Endothelial cell of umbilical vein (primary cell): ENCODE results near the gene GTPBP10. TPM values are rescaled to one million over a fixed set of nuclear protein-coding genes. Genes with fewer than 3 reads are reported as not detected.
A peak's percentile ranks its signal among the peaks of the same experiment; 100 is the strongest.

Source experiments
- BruUV-seq: library from RNA; stranded (reverse); fragments of 400-500 nt; replicated peaks from 2 replicates; lab custom pipeline; 2021; lab: Mats Ljungman, UMichigan
- CTCF ChIA-PET: fragments of 300-600, 350-600 bp; sonication (Branson Sonifier 250); formaldehyde crosslinking; loops from one replicate; lab custom pipeline; 2021; ENCODE audit warnings: antibody characterized with exemption, inconsistent platforms; lab: Charles Lee
- POLR2A ChIA-PET: fragments of 300-600, 350-600 bp; sonication (Branson Sonifier 250); formaldehyde crosslinking; loops from one replicate; lab custom pipeline; 2021; ENCODE audit warnings: antibody characterized with exemption, inconsistent platforms; lab: Charles Lee
- DNase-seq: peaks from one replicate; pipeline ENCODE4 v3.0.0-alpha.2; 2011; ENCODE audit warnings: low read depth, low spot score
- FAIRE-seq: peaks from 2 replicates; lab custom pipeline; 2011; peaks lifted over from hg19 to GRCh38; lab: Jason Lieb, UNC
- H2AFZ ChIP-seq: 2 replicates; pipeline ENCODE4 v1.6.0; 2012; ENCODE audit warnings: low read depth, low read length, control low read depth, inconsistent platforms
- H3K27ac ChIP-seq: 2 replicates; pipeline ENCODE4 v1.5.1; 2011; ENCODE audit warnings: low read depth, mild to moderate bottlenecking, control low read depth, low read length, moderate library complexity; ENCODE audit not compliant: insufficient read depth
- H3K27me3 ChIP-seq, 2 experiments: 2 replicates each; pipeline versions ENCODE4 v1.6.0 to v1.6.1; 2011; ENCODE audit warnings: low read length in 2 of 2, mixed read lengths in 1 of 2; ENCODE audit not compliant: control insufficient read depth in 2 of 2, insufficient read depth in 2 of 2
- H3K36me3 ChIP-seq, 2 experiments: 2 replicates in 1 of 2; 3 replicates in 1 of 2; pipeline ENCODE4 v1.5.1; 2011; ENCODE audit warnings: low read length in 2 of 2, mild to moderate bottlenecking in 1 of 2, moderate library complexity in 1 of 2; ENCODE audit not compliant: control insufficient read depth in 2 of 2, insufficient read depth in 2 of 2; ENCODE audit errors: extremely low read depth in 1 of 2
- H3K4me1 ChIP-seq: 3 replicates; pipeline ENCODE4 v1.5.1; 2011; ENCODE audit warnings: mild to moderate bottlenecking, low read length; ENCODE audit not compliant: control insufficient read depth, insufficient read depth; ENCODE audit errors: extremely low read depth
- H3K4me2 ChIP-seq: 2 replicates; pipeline ENCODE4 v1.6.1; 2011; ENCODE audit warnings: low read length, control low read depth, mixed read lengths; ENCODE audit not compliant: insufficient read depth
- H3K4me3 ChIP-seq, 3 experiments: fragments of 200-600 bp in 1 of 3; sonication (generic), shearing (Covaris generic) in 1 of 3; replicated peaks in 1 of 3; 2 replicates each; pipeline ENCODE4 v1.5.1; 2011 to 2016; ENCODE audit warnings: control low read depth in 3 of 3, low read length in 3 of 3, mild to moderate bottlenecking in 2 of 3, inconsistent platforms in 1 of 3, low read depth in 1 of 3, moderate library complexity in 1 of 3; ENCODE audit not compliant: insufficient read depth in 1 of 3
- H3K79me2 ChIP-seq: 2 replicates; pipeline ENCODE4 v1.6.0; 2012; ENCODE audit warnings: low read length, inconsistent platforms; ENCODE audit not compliant: control insufficient read depth, insufficient read depth
- H3K9ac ChIP-seq: replicated peaks from 2 replicates; pipeline ENCODE3; 2011; ENCODE audit warnings: low read length, control low read depth; ENCODE audit not compliant: insufficient read depth; ENCODE audit errors: extremely low read depth
- H3K9me1 ChIP-seq: replicated peaks from 3 replicates; pipeline ENCODE4 v1.6.0; 2011; ENCODE audit warnings: mild to moderate bottlenecking, low read length; ENCODE audit not compliant: control insufficient read depth, insufficient read depth; ENCODE audit errors: extremely low read depth
- H3K9me3 ChIP-seq: replicated peaks from 2 replicates; pipeline ENCODE4 v1.5.1; 2012; ENCODE audit warnings: low read length, inconsistent platforms; ENCODE audit not compliant: control insufficient read depth, insufficient read depth
- H4K20me1 ChIP-seq: replicated peaks from 2 replicates; pipeline ENCODE3; 2011; ENCODE audit warnings: mild to moderate bottlenecking, low read length; ENCODE audit not compliant: control insufficient read depth, insufficient read depth; ENCODE audit errors: extremely low read depth
- CTCF ChIP-seq, 2 donors: IDR thresholded peaks; 1 replicate in 1 of 2; 2 replicates in 1 of 2; pipeline ENCODE4 v1.5.1; 2011; ENCODE audit warnings: low read length in 2 of 2, mild to moderate bottlenecking in 2 of 2, moderate library complexity in 2 of 2, control low read depth in 1 of 2, inconsistent platforms in 1 of 2, low read depth in 1 of 2; ENCODE audit not compliant: insufficient read depth in 1 of 2; ENCODE audit errors: extremely low read depth in 1 of 2
- EZH2 ChIP-seq: IDR thresholded peaks from 2 replicates; pipeline ENCODE4 v1.6.1; 2012; ENCODE audit warnings: borderline replicate concordance, low read depth, mild to moderate bottlenecking, moderate library complexity, low read length, inconsistent platforms; ENCODE audit not compliant: severe bottlenecking
- FOS ChIP-seq: IDR thresholded peaks from 2 replicates; pipeline ENCODE4 v1.6.1; 2011; ENCODE audit warnings: mild to moderate bottlenecking, low read length, moderate library complexity, borderline replicate concordance; ENCODE audit not compliant: insufficient read depth
- GATA2 ChIP-seq: IDR thresholded peaks from 2 replicates; pipeline ENCODE4 v1.7.0; 2011; ENCODE audit warnings: low read depth, mild to moderate bottlenecking, moderate library complexity, mixed read lengths, low read length; ENCODE audit not compliant: insufficient read length, insufficient read depth
- JUN ChIP-seq: IDR thresholded peaks from 2 replicates; pipeline ENCODE4 v1.6.1; 2011; ENCODE audit warnings: borderline replicate concordance, low read depth; ENCODE audit not compliant: insufficient read length, insufficient read depth
- MYC ChIP-seq: IDR thresholded peaks from one replicate; pipeline ENCODE4 v1.6.1; 2011; ENCODE audit warnings: mild to moderate bottlenecking, low read depth, low read length
- POLR2A ChIP-seq: IDR thresholded peaks from 2 replicates; pipeline ENCODE4 v1.6.1; 2012; ENCODE audit warnings: low read depth, mild to moderate bottlenecking, control low read depth, low read length
- POLR2AphosphoS5 ChIP-seq: IDR thresholded peaks from 2 replicates; pipeline ENCODE4 v1.6.1; 2012; ENCODE audit warnings: low read depth, mild to moderate bottlenecking, control low read depth, low read length, moderate library complexity; ENCODE audit not compliant: insufficient read depth
- dilution Hi-C: fragments of 300-500 bp; cut with MboI; formaldehyde crosslinking; loops from one replicate; pipeline ENCODE4 v1.15.0; 2019; ENCODE audit warnings: low sequenced_read_pairs; ENCODE audit not compliant: extremely low pct_ligation_motif_present
- intact Hi-C: fragments of 100-400 bp; cut with micrococcal nuclease; formaldehyde crosslinking; loops from one replicate; pipeline ENCODE4 v1.10.0; 2022
- polyA plus RNA-seq, 4 experiments: library from polyadenylated mRNA; depleted of rRNA in 3 of 4; stranded (reverse) in 3 of 4; unstranded in 1 of 4; fragments of >200 nt; gene quantifications; 2 replicates each; pipeline versions ENCODE4 v1.2.1 to v1.2.3, GENCODE V29; 2011 to 2012; ENCODE audit warnings: missing spikeins in 1 of 4
- total RNA-seq: library from RNA; stranded (reverse); gene quantifications from 2 replicates; pipeline ENCODE4 v1.2.3, GENCODE V29; 2021
- TF ChIP-seq, protein P1 (sequence below): IDR thresholded peaks from 2 replicates; pipeline ENCODE4 v1.6.1; 2011; ENCODE audit not compliant: insufficient read depth, insufficient read length

The GTPBP10 gene
- total and polyA plus RNA-seq, 2 donors (not counting 3 experiments of a cell fraction or from before 2014, with no cell fraction given) = 3.5 to 16.7 TPM

GRCh38 chr7:90345595-90346335 is 751 bp upstream of the GTPBP10 start:
- DNase-seq (peak; percentile 60), FAIRE-seq (no peak)
- POLR2A ChIA-PET = no interaction called here
- CTCF ChIA-PET = interaction anchor here (0.8 to 2.0 kb wide), 20 partner anchors 8 to 193 kb away, joined by 3 to 19 read pairs (median 4); partner anchors contain the start of genes CLDN12, STEAP1 and STEAP2
- Histone ChIP-seq H3K4me3 (peak overlapping the region; percentile 88 to 95 (median 91)), H3K27ac (peak overlapping the region; percentile 57), H3K4me2 (peak overlapping the region; percentile 99), H2AFZ (peak overlapping the region; percentile 98), H4K20me1 (no peaks in the 10 kb centered on the region), H3K9me1 (no peaks in the 10 kb centered on the region), H3K9me3 (no peaks in the 10 kb centered on the region), H3K27me3 (no peaks in the 10 kb centered on the region), H3K36me3 (no peaks in the 10 kb centered on the region), H3K4me1 (peaks cover 12% of the 10 kb centered on the region), H3K79me2 (peaks cover 17% of the 10 kb centered on the region), H3K9ac (peak overlapping the region; percentile 94)
- intact Hi-C loops (loop anchor here (1.0 to 10.0 kb wide), 5 partner anchors 58 to 1529 kb away; partner anchors contain the start of gene CLDN12), dilution Hi-C loops (no loop called here)
- BruUV-seq = TSS peak; percentile 84
- no peak for TF ChIP-seq JUN
- TF ChIP-seq POLR2A = no peak
- TF ChIP-seq MYC = no peak
- no peak for TF ChIP-seq GATA2
- no peak for TF ChIP-seq POLR2AphosphoS5
- TF ChIP-seq, protein P1, sequence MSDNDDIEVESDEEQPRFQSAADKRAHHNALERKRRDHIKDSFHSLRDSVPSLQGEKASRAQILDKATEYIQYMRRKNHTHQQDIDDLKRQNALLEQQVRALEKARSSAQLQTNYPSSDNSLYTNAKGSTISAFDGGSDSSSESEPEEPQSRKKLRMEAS = no peak
- TF ChIP-seq CTCF (IDR thresholded peaks at IDR 0.05; ENCODE audit: extremely low read depth in 1 of 2, insufficient read depth in 1 of 2, low read depth in 1 of 2, low read length in 2 of 2) = no peak
- TF ChIP-seq FOS = no peak
- TF ChIP-seq EZH2 = no peak
